Measurements from ENCODE around the gene PCDH9.

- no peak for TF ChIP-seq EZH2 (IDR thresholded peaks at IDR 0.05; ENCODE audit: borderline replicate concordance, low read length)
- no peak for TF ChIP-seq CTCF (conservative IDR thresholded peaks at IDR 0.05 in 1 of 2, IDR thresholded peaks at IDR 0.05 in 1 of 2; ENCODE audit: extremely low read depth in 1 of 2, insufficient read depth in 1 of 2, low read depth in 1 of 2, low read length in 2 of 2)
Measured at GRCh38 chr13:66969291-66969690, 260.8 kb downstream of the PCDH9 start.

Data from mammary epithelial cell (primary cell).